GM10266 (cell line): ENCODE results near the gene PSPC1.
"Not testable (repeated sequence)": the region's sequence is repeated elsewhere in the genome, so short reads cannot be mapped to it uniquely, and the experiment has no call there.

Experiments
- DNase-seq: peaks from one replicate; pipeline ENCODE4 v3.0.0; 2012; ENCODE audit errors: extremely low spot score
- TF ChIP-seq, protein P1 (sequence below): IDR thresholded peaks from 2 replicates; pipeline ENCODE4 v1.5.1; 2012; ENCODE audit warnings: mild to moderate bottlenecking, low read depth; ENCODE audit not compliant: control insufficient read depth, insufficient read depth; ENCODE audit errors: missing control alignments

Gene PSPC1

DNA sequence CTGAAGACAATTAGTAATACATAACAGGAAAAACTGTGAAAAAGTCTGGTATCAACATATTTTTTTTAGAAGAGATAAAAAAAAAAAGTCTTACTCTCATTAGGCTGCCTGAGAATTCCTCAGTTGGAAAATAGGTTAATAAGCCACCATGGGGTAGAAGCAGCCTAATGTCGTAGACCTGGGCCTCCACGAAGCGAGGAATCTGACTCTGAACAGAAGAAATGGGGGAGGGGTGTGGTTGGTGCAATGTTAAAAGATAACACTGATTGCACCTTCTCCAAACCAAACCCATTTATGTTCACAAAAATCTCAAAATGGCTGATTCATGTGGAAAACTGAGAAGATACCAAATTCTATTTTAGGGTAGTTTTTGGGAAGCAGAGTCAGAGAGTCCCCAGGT is 86.9 kb downstream of the PSPC1 start:
- no peak for DNase-seq
- TF ChIP-seq, protein P1, sequence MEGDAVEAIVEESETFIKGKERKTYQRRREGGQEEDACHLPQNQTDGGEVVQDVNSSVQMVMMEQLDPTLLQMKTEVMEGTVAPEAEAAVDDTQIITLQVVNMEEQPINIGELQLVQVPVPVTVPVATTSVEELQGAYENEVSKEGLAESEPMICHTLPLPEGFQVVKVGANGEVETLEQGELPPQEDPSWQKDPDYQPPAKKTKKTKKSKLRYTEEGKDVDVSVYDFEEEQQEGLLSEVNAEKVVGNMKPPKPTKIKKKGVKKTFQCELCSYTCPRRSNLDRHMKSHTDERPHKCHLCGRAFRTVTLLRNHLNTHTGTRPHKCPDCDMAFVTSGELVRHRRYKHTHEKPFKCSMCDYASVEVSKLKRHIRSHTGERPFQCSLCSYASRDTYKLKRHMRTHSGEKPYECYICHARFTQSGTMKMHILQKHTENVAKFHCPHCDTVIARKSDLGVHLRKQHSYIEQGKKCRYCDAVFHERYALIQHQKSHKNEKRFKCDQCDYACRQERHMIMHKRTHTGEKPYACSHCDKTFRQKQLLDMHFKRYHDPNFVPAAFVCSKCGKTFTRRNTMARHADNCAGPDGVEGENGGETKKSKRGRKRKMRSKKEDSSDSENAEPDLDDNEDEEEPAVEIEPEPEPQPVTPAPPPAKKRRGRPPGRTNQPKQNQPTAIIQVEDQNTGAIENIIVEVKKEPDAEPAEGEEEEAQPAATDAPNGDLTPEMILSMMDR: no peak

DNA sequence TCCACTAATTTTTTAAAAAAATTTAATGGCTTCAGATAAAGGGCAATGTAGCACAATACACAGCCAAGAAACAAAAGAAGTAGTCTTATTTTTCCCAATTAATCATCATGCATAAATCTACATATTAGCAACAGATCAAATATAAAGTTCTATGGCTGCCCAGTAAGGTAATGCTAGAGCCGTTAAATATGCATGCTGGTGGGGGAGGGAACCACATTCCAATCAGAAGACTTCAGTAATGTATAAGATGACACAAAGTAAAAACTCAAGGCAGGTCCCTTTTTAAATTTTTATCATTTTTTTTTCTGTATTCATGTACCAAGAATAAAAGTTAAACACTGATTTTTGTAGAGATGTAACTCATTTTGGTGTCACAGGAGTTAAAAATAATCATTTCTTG is 87.3 kb downstream of the PSPC1 start:
- TF ChIP-seq, protein P1: no peak
- no peak for DNase-seq

DNA sequence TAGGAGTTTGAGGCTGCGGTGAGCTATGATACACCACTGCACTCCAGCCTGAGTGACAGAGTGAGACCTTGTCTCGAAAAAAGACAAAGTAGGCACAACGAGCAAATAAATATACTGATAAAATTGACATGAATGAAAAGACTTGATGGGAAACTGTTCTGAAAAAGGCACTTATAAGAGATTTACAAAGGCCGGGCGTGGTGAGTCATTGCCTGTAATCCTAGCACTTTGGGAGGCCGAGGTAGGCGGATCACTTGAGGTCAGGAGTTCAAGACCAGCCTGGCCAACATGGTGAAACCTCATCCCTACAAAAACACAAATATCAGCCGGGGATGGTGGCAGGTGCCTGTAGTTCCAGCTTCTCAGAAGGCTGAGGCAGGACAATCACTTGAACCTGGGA is 91.3 kb downstream of the PSPC1 start:
- DNase-seq: not testable (repeated sequence)

DNA sequence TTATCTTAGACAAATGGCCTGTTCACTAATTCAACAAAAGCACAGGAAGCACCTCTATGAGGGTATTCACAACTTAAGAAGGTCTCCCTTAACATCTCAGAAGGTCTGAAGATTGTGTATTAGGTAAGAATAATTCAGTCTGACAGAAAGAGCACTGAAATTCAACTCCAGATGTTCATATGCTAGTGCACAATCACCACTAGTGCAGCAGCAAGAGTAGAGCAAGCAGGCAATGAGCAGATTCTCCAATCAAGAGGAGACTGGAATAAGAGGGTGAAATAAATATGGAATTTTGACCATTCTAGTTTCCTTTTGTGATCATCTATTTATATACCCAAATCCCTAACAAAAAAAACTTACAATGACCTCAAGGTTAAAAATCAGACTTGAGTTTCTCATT is 97.3 kb downstream of the PSPC1 start:
- no peak for DNase-seq

DNA sequence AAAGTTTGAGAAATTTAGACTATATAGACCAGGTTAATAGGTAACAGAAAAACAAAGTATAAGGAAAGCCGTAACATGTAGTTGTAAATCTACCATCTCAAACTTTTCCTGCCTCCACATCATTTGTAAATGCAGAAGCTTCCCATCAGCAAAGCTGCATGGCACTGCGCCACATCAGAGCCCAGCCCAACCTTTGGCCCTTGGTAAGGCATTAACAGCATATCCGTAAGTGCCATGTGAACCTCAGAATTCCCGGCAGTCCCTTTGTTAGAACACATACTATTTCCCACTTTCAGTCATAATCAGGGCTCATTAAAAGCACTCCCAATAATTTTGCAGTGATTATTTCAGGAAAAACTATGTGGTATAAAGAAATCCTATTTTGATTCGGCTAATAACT is 97.7 kb downstream of the PSPC1 start:
- TF ChIP-seq, protein P1: no peak

More for the DNA sequence above, 97.3 kb downstream of the PSPC1 start:
- TF ChIP-seq, protein P1: no peak

DNA sequence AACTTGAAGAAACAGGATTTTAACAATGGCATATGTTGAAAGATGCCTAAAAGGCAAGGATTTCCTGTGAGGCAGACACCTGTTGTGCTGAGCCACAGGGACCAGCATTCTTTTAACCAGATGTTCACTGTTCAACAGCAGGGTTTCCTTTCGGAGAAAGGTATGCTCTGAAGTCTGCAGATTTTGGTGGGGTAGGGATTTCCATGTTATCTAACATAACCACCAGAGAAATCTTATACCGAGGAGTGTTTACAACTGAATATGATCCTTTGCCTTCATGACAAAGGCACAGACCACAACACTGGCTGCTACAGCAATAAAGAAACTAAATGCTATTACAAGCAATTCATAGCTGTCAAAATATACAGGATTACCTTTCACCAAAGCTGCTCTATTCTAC is 101.2 kb downstream of the PSPC1 start:
- DNase-seq: no peak
- TF ChIP-seq, protein P1: no peak

More for the DNA sequence above, 97.7 kb downstream of the PSPC1 start:
- no peak for DNase-seq

DNA sequence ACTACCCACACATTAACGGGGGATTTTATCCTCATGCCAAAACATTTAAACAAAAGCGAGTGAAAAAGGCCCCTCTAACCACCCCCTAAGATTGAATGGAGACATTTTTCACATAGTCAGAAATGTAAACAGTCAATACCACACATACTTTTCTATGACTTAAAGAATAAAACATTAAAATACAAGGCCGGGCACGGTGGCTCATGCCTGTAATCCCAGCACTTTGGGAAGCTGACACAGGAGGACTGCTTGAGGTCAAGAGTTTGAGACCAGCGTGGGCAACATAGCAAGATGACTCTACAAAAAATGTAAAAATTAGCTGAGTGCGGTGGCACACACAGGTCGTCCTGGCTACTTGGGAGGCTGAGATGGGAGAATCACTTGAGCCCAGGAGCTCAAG is 102.0 kb downstream of the PSPC1 start:
- no peak for DNase-seq
- TF ChIP-seq, protein P1: no peak

DNA sequence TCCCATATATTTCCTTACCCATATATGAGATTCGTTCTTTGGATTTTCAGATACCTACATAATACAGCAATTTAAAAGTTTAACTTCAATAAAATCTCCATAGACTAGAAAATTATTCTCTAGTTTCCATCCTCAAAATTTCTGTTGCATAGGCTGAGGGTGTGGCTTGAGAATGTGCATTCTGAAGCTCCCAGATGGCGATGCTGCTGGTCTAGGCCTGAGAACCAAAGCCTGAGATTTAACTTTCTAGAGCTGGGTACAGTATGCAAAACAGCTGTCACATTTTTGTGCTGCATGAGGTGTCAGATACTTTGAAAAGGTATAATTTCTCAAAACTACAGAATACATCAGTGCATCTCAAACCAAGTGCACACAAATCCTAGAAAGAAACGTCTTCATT is 106.6 kb downstream of the PSPC1 start:
- DNase-seq: no peak
- TF ChIP-seq, protein P1: no peak
